ENCODE data around the gene ST6GALNAC5.

The ST6GALNAC5 gene

DNA sequence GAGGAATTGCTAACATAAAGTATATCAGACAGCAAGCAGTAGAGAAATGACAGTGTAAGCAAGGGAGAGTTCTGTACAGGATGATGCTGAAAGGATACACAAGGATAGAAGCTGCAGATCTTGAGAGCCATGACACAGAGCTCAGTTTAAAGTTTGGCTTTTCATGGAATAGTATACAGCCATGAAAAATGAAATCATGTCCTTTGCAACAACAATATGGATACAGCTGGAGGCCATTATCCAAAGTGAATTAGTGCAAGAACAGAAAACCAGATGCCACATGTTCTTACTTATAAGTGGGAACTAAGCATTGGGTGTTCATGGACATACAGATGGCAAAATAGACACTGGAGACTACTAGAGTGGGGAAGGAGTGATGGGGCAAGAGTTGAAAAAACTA lies 169.8 kb downstream of the ST6GALNAC5 start:
- no peak for DNase-seq (ENCODE audit: low read depth in 1 of 2, low spot score in 1 of 2)

DNA sequence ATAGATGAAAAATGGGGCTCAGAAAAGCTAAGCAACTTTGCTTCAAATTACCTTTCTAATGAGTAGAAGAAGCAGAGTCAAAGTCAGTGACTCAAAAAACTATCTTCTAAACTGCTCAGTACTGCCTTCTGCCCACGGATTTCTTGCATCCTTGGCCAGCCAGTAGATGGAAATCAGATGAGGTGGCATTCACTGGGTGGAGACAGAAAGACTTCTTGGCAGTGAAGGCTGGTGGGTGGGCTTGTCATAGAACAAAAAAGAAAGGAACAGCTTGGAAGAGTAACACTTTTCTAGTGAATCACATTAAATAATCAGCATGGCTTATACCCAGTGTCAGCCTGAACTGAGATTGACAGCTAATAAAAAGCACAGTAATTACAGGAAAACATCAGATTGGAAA lies 170.7 kb downstream of the ST6GALNAC5 start:
- H3K27me3 ChIP-seq (ENCODE audit: insufficient read depth, poor library complexity, severe bottlenecking) = peaks cover 4% of the 10 kb centered on the region
- DNase-seq (ENCODE audit: low read depth in 1 of 2, low spot score in 1 of 2) = no peak
- TF ChIP-seq POLR2AphosphoS5 (IDR thresholded peaks at IDR 0.05; ENCODE audit: low read depth) (no peak), SPI1 (IDR thresholded peaks at IDR 0.05; ENCODE audit: borderline replicate concordance, low read depth) (no peak), GABPA (IDR thresholded peaks at IDR 0.05; ENCODE audit: low read depth) (no peak)
- TF ChIP-seq, protein P1, sequence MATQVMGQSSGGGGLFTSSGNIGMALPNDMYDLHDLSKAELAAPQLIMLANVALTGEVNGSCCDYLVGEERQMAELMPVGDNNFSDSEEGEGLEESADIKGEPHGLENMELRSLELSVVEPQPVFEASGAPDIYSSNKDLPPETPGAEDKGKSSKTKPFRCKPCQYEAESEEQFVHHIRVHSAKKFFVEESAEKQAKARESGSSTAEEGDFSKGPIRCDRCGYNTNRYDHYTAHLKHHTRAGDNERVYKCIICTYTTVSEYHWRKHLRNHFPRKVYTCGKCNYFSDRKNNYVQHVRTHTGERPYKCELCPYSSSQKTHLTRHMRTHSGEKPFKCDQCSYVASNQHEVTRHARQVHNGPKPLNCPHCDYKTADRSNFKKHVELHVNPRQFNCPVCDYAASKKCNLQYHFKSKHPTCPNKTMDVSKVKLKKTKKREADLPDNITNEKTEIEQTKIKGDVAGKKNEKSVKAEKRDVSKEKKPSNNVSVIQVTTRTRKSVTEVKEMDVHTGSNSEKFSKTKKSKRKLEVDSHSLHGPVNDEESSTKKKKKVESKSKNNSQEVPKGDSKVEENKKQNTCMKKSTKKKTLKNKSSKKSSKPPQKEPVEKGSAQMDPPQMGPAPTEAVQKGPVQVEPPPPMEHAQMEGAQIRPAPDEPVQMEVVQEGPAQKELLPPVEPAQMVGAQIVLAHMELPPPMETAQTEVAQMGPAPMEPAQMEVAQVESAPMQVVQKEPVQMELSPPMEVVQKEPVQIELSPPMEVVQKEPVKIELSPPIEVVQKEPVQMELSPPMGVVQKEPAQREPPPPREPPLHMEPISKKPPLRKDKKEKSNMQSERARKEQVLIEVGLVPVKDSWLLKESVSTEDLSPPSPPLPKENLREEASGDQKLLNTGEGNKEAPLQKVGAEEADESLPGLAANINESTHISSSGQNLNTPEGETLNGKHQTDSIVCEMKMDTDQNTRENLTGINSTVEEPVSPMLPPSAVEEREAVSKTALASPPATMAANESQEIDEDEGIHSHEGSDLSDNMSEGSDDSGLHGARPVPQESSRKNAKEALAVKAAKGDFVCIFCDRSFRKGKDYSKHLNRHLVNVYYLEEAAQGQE (IDR thresholded peaks at IDR 0.05; ENCODE audit: insufficient replicate concordance, low read depth) = no peak
- TF ChIP-seq, protein P2, sequence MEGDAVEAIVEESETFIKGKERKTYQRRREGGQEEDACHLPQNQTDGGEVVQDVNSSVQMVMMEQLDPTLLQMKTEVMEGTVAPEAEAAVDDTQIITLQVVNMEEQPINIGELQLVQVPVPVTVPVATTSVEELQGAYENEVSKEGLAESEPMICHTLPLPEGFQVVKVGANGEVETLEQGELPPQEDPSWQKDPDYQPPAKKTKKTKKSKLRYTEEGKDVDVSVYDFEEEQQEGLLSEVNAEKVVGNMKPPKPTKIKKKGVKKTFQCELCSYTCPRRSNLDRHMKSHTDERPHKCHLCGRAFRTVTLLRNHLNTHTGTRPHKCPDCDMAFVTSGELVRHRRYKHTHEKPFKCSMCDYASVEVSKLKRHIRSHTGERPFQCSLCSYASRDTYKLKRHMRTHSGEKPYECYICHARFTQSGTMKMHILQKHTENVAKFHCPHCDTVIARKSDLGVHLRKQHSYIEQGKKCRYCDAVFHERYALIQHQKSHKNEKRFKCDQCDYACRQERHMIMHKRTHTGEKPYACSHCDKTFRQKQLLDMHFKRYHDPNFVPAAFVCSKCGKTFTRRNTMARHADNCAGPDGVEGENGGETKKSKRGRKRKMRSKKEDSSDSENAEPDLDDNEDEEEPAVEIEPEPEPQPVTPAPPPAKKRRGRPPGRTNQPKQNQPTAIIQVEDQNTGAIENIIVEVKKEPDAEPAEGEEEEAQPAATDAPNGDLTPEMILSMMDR (IDR thresholded peaks at IDR 0.05; ENCODE audit: insufficient read depth, low read length) = no peak
- H3K4me3 ChIP-seq (replicated peaks; ENCODE audit: insufficient read depth, low read length) = no peak overlapping the region
- H3K27ac ChIP-seq (replicated peaks) = no peak overlapping the region

More for the DNA sequence above, 169.8 kb downstream of the ST6GALNAC5 start:
- Histone ChIP-seq H3K27me3 (ENCODE audit: insufficient read depth, poor library complexity, severe bottlenecking) (peaks cover 4% of the 10 kb centered on the region), H3K27ac (replicated peaks) (no peak overlapping the region), H3K4me3 (replicated peaks; ENCODE audit: insufficient read depth, low read length) (no peak overlapping the region)
- TF ChIP-seq, protein P1 (IDR thresholded peaks at IDR 0.05; ENCODE audit: insufficient replicate concordance, low read depth) = no peak
- TF ChIP-seq POLR2AphosphoS5 (IDR thresholded peaks at IDR 0.05; ENCODE audit: low read depth) = no peak
- no peak for TF ChIP-seq GABPA (IDR thresholded peaks at IDR 0.05; ENCODE audit: low read depth)
- TF ChIP-seq, protein P2 (IDR thresholded peaks at IDR 0.05; ENCODE audit: insufficient read depth, low read length) = no peak
- TF ChIP-seq SPI1 (IDR thresholded peaks at IDR 0.05; ENCODE audit: borderline replicate concordance, low read depth) = no peak

DNA sequence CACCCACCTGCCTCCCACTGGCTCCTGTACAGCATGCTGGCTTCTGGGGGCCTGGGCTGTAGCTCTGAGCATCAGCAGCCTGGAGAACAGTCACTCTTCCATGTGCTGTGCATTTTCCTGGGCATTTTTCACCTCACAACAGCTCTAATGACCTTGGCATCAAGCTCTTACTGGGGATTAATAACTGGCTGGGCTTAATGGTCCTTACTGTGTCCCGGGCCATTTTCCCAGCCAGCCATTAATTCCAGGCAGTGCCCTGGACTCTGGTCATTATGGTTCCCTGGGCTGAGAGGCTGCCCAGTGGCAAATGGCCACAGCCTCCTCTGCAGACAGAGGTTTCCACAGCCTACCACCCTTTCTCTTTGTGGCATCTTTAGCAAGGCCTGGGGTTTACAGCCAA lies 171.8 kb downstream of the ST6GALNAC5 start:
- no peak for DNase-seq (ENCODE audit: low read depth in 1 of 2, low spot score in 1 of 2)
- no peak overlapping the region for H3K4me3 ChIP-seq (replicated peaks; ENCODE audit: insufficient read depth, low read length)
- peaks cover 4% of the 10 kb centered on the region for H3K27me3 ChIP-seq (ENCODE audit: insufficient read depth, poor library complexity, severe bottlenecking)
- TF ChIP-seq, protein P1 (IDR thresholded peaks at IDR 0.05; ENCODE audit: insufficient replicate concordance, low read depth) = no peak
- TF ChIP-seq POLR2AphosphoS5 (IDR thresholded peaks at IDR 0.05; ENCODE audit: low read depth) (no peak), GABPA (IDR thresholded peaks at IDR 0.05; ENCODE audit: low read depth) (no peak), SPI1 (IDR thresholded peaks at IDR 0.05; ENCODE audit: borderline replicate concordance, low read depth) (no peak)
- TF ChIP-seq, protein P2 (IDR thresholded peaks at IDR 0.05; ENCODE audit: insufficient read depth, low read length) = no peak
- no peak overlapping the region for H3K27ac ChIP-seq (replicated peaks)

All from HL-60 (cell line).